A673 (cell line): ENCODE measurements around the gene ASIC3. TPM values are rescaled to one million over a fixed set of nuclear protein-coding genes. Genes with fewer than 3 reads are reported as not detected.

Experiments used
- BruUV-seq: library from RNA; stranded (reverse); fragments of 400-500 nt; replicated peaks from 2 replicates; lab custom pipeline; 2021; lab: Mats Ljungman, UMichigan
- CTCF ChIA-PET: fragments of 300-600 bp; sonication (Branson Sonifier 250); formaldehyde crosslinking; loops from one replicate; lab custom pipeline; 2022; ENCODE audit warnings: antibody characterized with exemption; lab: Charles Lee
- POLR2A ChIA-PET: fragments of 300-600 bp; sonication (Branson Sonifier 250); formaldehyde crosslinking; loops from one replicate; lab custom pipeline; 2022; ENCODE audit warnings: antibody characterized with exemption; ENCODE audit not compliant: low non-redundant PET; lab: Charles Lee
- DNase-seq: peaks from one replicate; pipeline ENCODE4 v3.0.0-alpha.2; 2015; ENCODE audit warnings: low spot score
- H3K27ac ChIP-seq: fragments of 200-600 bp; sonication (generic); 2 replicates; pipeline ENCODE4 v1.5.1; 2016; ENCODE audit warnings: mixed run types, low read depth, mild to moderate bottlenecking, mixed read lengths, antibody characterized with exemption, low read length; ENCODE audit not compliant: poor library complexity, severe bottlenecking
- H3K27me3 ChIP-seq: fragments of 200-600 bp; sonication (generic); replicated peaks from 2 replicates; pipeline ENCODE4 v1.6.1; 2017; ENCODE audit warnings: mixed run types, low read depth, mild to moderate bottlenecking, mixed read lengths, antibody characterized with exemption, low read length; ENCODE audit not compliant: insufficient read depth, poor library complexity
- H3K36me3 ChIP-seq: fragments of 200-600 bp; sonication (generic); 2 replicates; pipeline ENCODE4 v1.6.1; 2016; ENCODE audit warnings: mixed run types, mild to moderate bottlenecking, mixed read lengths, antibody characterized with exemption, low read length; ENCODE audit not compliant: insufficient read depth, poor library complexity, severe bottlenecking
- H3K4me1 ChIP-seq: fragments of 200-600 bp; sonication (generic); 2 replicates; pipeline ENCODE4 v1.6.1; 2017; ENCODE audit warnings: mixed run types, mild to moderate bottlenecking, mixed read lengths, antibody characterized with exemption, low read length; ENCODE audit not compliant: insufficient read depth, poor library complexity, severe bottlenecking
- H3K4me3 ChIP-seq: fragments of 200-600 bp; sonication (generic); 2 replicates; pipeline ENCODE4 v1.5.1; 2016; ENCODE audit warnings: low read depth, mixed run types, mild to moderate bottlenecking, mixed read lengths, low read length; ENCODE audit not compliant: poor library complexity, severe bottlenecking
- H3K9me3 ChIP-seq: fragments of 200-600 bp; sonication (generic); 2 replicates; pipeline ENCODE4 v1.6.1; 2016; ENCODE audit warnings: mixed run types, low read depth, mild to moderate bottlenecking, mixed read lengths, antibody characterized with exemption, low read length; ENCODE audit not compliant: poor library complexity, severe bottlenecking
- CTCF ChIP-seq: fragments of 300-800, 200-600 bp; sonication (generic); conservative IDR thresholded peaks from 2 replicates; pipeline ENCODE4 v1.5.1; 2017; ENCODE audit warnings: low read depth, mild to moderate bottlenecking, antibody characterized with exemption, low read length, moderate library complexity, mixed read lengths
- EZH2 ChIP-seq: fragments of 200-600 bp; sonication (generic); IDR thresholded peaks from 2 replicates; pipeline ENCODE4 v1.6.1; 2017; ENCODE audit warnings: borderline replicate concordance, low read depth, mild to moderate bottlenecking, mixed read lengths, antibody characterized with exemption, low read length; ENCODE audit not compliant: poor library complexity, severe bottlenecking
- intact Hi-C: fragments of 100-400 bp; cut with micrococcal nuclease; formaldehyde crosslinking; loops from one replicate; pipeline ENCODE4 v1.10.0; 2022; ENCODE audit not compliant: unreplicated experiment
- total RNA-seq: library from RNA; stranded (reverse); gene quantifications from 2 replicates; pipeline ENCODE4 v1.2.3, GENCODE V29; 2021

ASIC3 gene
- total RNA-seq, 1 experiment from 2014 or later = 4.5 TPM

GRCh38 chr7:151064993-151065392, 16.7 kb downstream of the ASIC3 start:
- H3K4me3 ChIP-seq = no peak overlapping the region
- intact Hi-C loops = no loop called here
- TF ChIP-seq CTCF = no peak
- TF ChIP-seq EZH2 = no peak
- BruUV-seq = no TSS peak
- no peaks in the 10 kb centered on the region for H3K27me3 ChIP-seq
- H3K9me3 ChIP-seq = no peaks in the 10 kb centered on the region
- ChIA-PET POLR2A (no interaction called here), CTCF (no interaction called here)
- H3K4me1 ChIP-seq = peaks cover 17% of the 10 kb centered on the region
- no peak for DNase-seq
- peaks cover 43% of the 10 kb centered on the region for H3K36me3 ChIP-seq
- H3K27ac ChIP-seq = no peak overlapping the region

- Histone ChIP-seq H3K27me3 (no peaks in the 10 kb centered on the region), H3K36me3 (peaks cover 48% of the 10 kb centered on the region), H3K9me3 (no peaks in the 10 kb centered on the region), H3K4me1 (peaks cover 17% of the 10 kb centered on the region), H3K4me3 (no peak overlapping the region), H3K27ac (no peak overlapping the region)
- CTCF ChIA-PET = no interaction called here
- TF ChIP-seq CTCF (no peak), EZH2 (no peak)
- intact Hi-C loops = no loop called here
- no peak for DNase-seq
- POLR2A ChIA-PET = no interaction called here
- no TSS peak for BruUV-seq
Measured at GRCh38 chr7:151065516-151065915, 17.2 kb downstream of the ASIC3 start.

- no peak overlapping the region for H3K27ac ChIP-seq
- no TSS peak for BruUV-seq
- peaks cover 57% of the 10 kb centered on the region for H3K36me3 ChIP-seq
- DNase-seq = no peak
- POLR2A ChIA-PET = no interaction called here
- no peaks in the 10 kb centered on the region for H3K27me3 ChIP-seq
- no peak overlapping the region for H3K4me3 ChIP-seq
- H3K4me1 ChIP-seq = peaks cover 8% of the 10 kb centered on the region
- TF ChIP-seq EZH2 (no peak), CTCF (no peak)
- intact Hi-C loops = no loop called here
- CTCF ChIA-PET = no interaction called here
- no peaks in the 10 kb centered on the region for H3K9me3 ChIP-seq
Measured at GRCh38 chr7:151066273-151066974, 18.1 kb downstream of the ASIC3 start.
